Measurements from ENCODE around the gene DICER1.
A peak's percentile ranks its signal among the peaks of the same experiment; 100 is the strongest.
"Not testable (repeated sequence)": the region's sequence is repeated elsewhere in the genome, so short reads cannot be mapped to it uniquely, and the experiment has no call there.

DICER1 gene

DNA sequence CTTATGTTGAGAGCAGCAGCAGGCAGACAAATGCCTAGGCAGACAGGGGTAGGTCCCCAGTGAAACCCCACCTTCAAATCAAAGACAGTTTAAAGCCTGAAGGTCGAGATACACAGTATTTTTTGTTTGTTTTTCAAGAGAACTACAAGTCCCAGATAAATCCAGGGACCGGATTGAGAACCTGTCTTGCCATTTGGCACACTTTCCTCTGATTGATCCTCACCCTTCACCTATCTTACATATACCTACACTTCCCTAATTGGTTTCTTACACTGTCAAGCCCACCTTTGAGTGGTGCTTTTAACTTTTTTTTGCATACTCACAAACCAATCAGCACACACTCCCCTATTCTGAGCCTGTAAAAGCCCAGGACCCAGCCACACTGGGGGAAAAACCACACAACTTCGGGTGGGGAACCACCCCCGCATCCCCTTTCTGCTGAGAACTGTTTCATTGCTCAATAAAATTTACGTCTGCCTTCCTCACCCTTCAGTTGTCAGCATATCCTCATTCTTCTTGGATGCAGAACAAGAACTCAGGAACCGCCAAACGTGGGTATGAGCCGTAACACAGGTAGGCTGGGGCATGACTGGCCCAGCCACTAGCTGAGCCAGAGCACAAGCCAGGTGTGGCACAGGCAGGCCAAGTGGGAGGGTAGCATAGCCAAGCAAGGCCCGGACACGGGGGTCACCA is 11.1 kb downstream of the DICER1 start:
- no peak for DNase-seq (ENCODE audit: low read depth)

DNA sequence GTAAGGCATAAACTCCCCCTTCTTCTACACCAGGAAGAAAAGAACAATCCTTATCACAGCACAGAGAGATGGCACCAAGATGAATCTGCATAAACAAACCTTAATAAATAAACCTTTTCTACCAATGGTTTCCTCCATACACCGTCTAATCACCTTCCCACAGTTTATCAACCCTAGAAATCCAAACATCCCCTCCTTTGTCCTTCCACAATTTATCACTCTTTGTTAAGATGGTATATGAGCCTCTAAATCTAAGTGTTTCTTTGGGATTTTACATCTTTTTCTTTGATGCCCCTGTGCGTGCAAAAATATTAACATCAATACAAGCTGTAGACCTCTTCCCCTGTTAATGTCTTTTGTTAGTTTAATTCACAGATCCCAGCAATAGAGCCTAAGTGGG is 12.5 kb downstream of the DICER1 start:
- no peak for DNase-seq (ENCODE audit: low read depth)

DNA sequence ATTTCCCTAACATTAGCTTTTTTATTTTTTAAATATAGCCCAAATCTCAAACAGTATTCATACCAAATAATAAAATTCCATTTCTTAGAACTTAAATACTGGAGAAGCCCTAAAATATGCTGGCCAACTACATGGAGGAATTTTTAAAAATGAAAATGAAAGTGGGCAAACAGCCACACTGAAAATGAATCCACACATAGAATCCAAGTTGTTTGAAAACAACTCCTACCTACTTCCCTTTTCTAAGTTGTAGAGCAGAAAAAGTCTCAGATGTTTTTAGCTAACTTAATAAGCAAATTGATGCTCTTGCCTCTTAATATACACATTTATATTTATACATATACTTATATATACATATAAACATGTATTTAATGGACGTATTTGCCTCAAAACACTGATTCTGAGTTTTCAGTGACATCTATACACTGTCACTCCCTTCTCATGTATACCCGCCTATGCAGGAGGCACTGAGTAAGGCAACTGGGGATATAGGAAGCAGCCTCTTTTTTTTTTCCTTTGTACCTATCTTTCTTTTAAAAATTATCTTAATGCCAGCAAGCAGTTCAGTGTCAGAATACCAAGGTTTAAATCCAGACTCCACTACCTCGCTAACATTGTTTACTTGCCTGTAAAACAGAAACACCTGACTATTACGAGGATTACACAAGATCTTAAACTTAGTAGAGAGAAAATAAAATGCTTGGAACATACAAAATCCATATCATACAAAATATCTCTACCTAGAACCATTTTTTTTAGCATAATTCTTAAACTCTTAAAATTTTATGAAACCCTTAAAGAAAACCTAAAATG is 13.3 kb downstream of the DICER1 start:
- no peak for DNase-seq (ENCODE audit: low read depth)

DNA sequence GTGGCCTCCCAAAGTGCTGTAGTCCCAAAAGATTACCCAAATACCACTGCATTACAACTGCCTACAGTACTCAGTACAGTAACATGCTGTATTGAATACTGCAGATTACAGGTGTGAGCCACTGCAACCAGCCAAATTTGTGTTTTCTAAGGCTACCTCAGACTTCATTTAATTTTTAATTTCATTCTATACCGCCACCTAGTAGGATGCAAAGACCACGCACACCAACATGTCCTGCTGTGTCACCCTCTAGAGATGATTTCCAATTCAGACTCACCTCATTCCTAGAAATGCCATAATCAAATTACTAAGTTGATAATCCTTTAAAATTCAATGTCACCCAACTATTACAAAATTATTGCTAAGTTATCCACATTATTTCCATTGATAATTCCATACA is 15.1 kb downstream of the DICER1 start:
- no peak for DNase-seq (ENCODE audit: low read depth)

DNA sequence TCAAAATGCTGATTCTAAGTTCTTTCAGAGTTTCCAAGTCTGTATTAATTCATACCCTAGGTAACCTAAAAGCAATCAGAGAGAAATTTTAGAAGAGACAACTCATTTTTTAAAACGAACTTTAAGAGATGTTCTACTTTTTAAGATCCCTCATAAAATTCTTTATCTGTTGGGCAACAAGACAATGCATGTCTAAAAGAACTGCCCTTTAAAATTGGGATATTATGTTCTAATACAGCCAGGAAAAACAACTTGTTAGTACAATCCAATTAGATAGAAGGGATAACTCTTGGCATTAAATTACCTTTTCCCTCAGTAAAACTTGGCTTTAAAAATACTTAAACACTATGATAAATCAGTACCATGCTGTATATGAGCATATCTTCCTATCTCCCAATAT is 15.6 kb downstream of the DICER1 start:
- DNase-seq (ENCODE audit: low read depth), result no peak

DNA sequence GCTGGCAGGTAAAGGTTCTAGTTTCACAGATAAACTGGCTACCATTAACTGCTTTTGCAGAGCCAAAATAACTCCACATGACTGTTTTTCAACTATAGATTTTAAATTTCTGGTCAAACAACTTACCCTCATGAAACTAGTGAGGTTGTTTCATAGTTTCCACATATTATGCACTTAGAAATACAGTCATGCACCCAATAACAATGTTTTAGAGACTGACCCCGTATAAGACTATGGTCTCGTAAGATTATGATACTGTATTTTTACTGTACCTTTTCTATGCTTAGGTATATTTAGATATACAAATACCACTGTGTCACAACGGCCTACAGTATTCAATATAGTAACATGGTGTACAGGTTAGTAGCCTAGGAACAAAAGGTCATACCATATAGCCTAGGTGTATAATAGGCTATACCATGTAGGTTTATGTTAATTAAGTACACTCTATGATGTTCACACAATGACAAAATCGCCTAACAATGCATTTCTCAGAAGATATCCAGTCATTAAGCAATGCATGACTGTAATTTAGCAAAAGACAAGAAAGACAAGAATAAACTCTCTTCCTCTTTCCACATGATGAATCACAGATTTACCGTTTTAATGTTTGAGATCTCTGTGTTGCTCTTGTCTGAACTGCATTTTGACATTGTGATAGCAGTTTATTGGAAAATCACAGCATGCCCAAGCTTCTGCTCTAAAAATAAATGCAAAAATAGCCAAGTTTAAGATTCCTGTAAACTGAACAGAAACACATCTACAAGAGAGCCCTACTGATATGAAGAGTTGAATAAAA is 17.1 kb downstream of the DICER1 start:
- peak; percentile 28 for DNase-seq (ENCODE audit: low read depth)

DNA sequence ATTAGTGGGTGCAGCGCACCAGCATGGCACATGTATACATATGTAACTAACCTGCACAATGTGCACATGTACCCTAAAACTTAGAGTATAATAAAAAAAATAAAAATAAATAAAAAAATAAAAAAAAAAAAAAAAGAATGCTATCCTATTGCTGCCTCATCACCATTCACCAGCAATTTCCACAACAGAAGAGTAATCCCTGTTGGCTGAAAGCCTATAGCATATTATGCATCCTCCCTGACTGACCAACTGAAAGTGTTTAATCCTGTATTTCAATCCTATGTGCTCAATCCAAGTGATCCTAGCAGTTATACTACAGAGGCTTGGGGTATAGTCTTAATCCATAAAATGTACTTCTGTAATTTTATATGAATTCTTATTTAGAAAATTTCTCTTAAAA is 18.5 kb downstream of the DICER1 start:
- no peak for DNase-seq (ENCODE audit: low read depth)

DNA sequence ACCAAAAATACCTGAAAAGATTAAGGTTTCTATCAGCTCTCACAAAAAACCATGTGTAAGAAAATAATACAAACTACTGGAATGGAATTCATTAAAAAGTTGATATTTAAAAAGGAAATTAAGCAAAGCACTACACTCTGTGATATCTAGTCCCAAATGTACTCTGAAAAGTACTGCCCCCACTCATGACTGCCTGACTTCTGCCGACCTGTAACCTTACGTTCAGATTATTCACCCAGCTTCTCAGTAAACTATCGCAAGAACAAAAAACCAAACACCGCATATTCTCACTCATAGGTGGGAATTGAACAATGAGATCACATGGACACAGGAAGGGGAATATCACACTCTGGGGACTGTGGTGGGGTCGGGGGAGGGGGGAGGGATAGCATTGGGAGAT is 18.9 kb downstream of the DICER1 start:
- not testable (repeated sequence) for DNase-seq (ENCODE audit: low read depth)

DNA sequence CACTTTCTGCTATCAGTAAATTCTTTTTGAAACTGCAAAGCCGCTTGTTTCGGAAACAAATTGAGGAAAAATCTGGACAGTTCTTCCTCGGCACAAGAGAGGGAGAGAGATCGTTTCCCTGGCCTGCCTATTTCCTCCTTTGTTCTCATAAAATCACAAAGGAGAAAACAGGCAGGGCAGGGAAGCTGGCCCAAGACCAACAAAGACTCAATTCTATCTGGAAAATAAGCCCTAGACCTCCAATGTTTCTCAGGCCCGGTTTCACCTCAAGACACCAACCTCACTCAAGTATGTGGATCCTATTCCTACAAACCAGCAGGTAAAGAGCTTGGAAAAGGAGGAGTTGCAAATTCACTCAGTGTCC is 19.5 kb downstream of the DICER1 start:
- no peak for DNase-seq (ENCODE audit: low read depth)

DNA sequence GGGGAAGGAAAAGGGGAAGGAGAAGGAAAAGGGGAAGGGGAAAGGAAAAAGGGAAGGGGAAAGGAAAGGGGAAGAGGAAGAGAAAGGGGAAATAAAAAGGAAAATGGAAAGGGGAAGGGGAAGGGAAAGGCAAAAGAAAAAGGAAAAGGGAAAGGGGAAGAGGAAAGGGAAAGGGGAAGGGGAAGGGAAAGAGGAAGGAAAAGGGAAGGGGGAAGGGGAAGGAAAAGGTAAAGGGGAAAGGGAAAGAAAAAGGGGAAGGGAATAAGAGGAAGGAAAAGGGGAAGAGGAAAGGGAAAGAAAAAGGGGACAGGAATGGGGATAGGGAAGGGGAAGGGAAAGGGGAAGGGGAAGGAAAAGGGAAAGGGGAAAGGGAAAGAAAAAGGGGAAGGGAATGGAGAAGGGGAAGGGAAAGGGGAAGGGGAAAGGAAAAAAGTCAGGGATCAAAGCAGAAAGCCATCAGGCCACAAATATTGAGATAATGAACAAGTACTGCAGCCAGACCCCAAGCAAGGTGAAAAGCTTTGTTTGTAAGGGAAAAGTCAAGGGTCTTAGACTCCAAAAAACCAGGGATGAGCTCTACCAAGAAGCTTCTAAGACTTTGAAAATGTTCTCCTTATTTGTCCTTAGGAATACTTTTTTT is 20.0 kb downstream of the DICER1 start:
- DNase-seq (ENCODE audit: low read depth), result no peak

DNA sequence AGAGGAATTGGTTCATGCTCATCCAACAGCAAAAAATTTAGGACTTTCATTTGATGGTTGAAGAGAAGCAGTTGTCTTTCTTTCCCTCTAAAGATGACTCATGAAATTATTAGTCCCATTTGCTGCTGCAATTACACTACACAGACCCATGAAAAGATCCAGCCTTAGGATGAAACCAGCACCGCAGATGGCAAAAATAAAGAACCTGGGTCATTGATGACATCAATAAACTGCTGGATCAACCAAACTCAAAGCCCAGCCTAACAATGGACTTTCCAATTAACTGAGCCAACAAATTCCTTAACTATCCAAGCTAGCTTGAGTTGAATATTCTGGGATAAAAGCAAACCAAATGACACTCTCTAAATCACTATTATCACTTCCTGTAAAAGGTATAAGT is 20.7 kb downstream of the DICER1 start:
- no peak for DNase-seq (ENCODE audit: low read depth)

DNA sequence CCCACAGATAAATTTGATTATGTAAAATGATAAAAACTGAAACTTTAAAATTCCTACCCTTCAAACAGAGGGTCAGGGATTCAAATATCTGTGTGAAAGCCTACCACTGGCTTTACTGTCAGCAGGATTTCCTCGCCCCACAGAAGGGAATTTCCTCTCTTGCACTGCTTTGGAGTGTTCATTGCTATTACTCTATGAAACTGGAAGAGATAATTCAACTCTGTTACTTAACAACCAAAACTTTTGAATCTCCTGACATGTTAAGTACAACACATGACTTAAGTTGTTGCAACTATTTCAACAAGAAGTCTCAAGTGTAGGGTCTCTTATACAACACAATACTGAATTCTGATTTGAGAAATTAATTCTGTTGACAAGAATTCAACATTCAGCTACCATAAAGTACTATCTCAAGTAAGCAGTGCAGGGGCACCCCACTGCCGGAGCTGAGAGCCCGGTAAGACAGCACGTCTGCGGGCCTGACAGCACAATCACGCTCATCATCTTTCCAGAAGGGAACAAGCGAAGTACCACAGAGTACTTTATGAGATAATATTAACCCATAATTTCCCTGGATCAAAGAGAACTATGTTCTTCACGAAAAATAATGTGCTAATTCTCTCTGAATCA is 22.9 kb downstream of the DICER1 start:
- no peak for DNase-seq (ENCODE audit: low read depth)

DNA sequence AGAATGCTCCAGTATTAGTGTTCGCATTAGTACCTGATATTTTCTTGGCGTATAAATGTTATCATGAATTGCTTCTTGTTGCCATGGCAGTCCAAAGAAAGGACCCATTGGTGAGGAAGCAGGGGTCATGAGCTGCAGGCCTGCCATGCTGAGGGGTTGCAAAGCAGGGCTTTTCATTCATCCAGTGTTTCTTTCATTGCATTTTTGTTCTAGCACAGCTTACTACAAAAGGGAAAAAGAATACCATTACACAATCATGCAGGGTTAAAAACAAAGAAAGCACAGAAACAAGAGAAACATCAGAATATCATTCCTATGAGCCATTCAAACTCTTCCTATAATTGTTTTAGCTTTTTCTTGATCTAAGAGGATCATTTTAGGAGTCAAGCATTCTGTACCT is 24.0 kb downstream of the DICER1 start:
- DNase-seq (ENCODE audit: low read depth), result no peak

DNA sequence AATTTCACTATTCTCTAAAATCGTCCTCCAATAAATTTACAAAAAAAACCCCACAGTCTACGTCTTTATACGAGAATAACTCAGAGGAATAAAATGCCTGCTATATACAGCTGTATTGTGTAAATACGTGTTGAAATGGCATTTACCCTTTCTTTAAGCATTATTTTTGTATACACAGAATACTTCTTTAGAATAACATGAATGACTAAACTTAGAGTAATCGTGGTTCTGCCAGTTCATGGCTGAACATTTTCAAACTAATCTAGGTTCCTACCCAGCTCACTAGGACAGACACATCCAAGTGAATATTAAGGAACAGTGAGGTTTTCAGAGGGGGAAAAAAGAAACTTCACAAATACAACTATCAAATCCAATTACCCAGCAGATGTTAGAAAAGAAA is 24.6 kb downstream of the DICER1 start:
- no peak for DNase-seq (ENCODE audit: low read depth)

DNA sequence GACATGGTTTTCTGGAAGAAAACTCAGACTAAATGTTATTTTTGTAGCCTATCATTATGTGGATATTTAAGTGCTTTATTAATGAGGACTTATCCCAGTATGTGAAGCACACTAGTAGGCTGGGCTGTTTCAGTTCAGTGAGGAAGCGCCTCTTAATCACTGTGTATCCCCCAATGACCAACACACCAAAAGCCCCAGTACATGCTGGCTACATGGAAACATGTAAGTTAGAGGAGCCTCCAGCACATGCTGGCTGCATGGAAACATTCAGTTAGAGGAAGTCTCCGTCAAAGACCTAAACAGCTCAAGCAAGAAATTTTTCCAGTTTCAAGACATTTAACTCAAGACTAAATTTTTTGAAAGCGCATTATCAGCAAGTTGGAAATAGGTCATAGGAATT is 26.8 kb downstream of the DICER1 start:
- DNase-seq (ENCODE audit: low read depth), result no peak

DNA sequence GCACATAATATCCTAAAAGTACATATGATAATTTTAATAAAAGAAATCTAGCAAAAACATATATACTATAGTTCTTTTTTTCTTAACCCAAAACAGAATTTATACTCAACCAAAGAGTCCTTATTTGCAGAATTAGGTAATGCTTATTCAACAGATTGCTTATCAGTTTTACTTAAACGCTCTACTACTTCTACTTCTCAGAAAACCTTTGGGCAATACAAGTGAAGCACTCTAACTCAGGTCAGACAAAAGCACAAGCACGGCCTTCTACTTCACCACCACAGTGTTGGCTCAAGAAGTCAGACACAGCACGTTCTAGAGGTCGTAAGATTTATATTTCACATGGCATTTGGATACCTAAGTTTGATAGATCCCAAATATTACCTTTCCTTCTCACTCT is 29.2 kb downstream of the DICER1 start:
- no peak for DNase-seq (ENCODE audit: low read depth)

DNA sequence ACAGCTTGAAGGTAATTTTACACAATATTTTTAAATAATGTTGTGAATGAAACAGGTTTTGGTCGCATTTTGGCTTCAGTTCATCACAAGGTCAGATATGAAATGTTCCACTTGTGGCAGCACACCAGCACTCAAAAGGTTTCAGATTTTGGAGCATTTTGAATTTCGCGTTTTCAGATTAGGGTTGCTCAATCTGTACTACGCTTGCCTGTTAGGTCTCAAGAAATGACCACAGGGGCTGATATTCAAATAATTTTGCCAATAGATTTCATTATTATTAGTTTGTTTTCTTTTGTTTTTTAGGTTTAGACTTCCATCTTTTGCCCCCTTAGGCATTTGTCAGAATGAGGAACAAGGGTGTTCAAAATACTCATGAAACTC is 29.8 kb downstream of the DICER1 start:
- DNase-seq (ENCODE audit: low read depth), result no peak

DNA sequence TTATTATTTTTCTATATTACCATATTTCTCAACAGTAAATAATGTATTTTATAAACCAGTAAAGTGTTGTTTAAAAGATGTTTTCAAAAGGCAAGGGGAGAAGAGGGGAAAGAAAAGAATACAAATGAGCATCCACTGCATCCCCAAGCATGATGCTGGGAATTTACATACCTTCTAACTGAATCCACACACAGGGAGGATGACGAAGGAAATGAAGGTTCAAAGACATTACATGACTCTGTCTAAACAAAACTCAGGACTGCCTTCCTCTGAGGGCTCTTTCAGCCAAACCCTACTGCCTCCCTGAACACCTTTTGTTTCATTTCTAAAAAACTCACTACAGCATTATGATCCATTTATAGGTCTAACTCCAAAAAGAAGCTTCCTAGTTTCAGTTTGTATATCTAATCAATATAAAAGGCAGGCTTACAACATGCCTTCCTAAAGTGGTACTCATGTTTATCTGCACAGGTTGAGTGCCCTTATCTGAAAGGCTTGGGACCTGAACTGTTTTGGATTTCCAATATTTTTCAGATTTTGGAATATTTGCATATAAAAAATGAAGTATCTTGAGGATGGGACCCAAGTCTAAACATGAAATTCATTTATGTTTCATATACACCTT is 30.3 kb downstream of the DICER1 start:
- DNase-seq (ENCODE audit: low read depth), result no peak

DNA sequence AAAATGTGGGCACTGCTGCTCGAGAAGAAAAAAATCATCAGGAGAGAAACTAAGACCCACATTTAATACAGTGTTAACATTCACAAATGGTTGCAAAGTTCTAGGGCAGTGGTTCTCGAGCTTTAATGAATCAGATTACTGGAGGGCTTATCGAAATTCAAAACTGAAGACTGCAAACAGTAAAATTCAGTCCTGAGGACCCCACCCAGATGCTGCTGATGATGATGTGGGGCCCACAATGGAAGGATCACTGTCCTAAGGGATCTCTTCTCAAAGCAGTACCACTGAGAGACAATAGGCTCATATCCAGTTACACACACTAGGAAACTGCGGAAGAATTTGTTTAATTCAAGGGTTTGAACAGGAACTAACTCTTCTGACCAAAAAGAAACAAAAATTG is 31.4 kb downstream of the DICER1 start:
- no peak for DNase-seq (ENCODE audit: low read depth)

DNA sequence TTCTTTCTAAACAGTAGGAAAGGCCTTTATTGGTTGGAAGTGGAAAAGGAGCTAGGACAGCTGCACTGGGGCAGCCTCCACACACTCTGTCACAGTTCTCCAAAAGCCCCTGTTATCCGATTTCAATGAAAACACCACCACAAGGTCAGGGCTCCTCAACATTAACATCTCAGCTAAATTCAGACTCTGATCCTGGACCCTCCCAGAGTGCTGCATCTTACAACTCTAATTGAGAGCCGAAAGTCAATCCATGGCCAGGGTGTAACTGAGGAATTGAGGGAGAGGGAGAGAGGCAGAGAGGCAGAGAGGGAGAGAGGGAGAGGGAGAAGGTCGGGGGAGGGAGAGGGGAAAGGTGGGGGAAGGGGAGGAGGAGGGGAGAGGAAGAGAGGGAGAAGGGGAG is 32.1 kb downstream of the DICER1 start:
- DNase-seq (ENCODE audit: low read depth), result no peak

DNA sequence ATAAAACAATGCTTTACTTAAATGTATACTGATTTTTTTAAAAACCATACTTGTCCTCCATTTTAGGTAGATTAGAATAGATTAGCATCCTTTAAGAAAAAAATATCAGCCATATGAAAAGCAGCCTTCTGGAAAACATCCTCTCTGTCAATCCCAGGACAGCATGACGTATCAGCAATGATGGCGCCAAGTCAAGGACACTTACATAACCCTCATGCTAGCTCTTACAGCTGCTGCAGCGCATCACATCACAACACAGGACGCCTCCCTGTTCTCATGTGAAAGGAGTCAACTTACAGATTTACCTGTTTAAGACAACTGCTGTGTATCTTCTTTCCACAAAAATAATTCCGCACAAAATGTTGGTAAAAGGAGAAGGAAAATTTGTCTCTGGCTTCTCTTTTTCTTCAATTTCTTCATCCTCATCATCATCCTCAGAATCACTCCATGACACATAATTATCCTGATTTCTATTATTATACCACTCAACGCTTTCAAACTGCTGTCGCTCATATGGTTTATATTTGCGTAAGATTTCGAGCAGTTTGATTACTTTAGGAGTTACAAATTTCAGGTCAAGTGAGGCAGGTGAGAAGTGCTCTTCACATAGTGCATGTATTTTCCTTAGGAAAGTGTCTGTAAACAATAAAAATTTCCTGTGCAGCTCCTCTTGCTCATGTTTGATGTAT is 33.3 kb downstream of the DICER1 start:
- DNase-seq (ENCODE audit: low read depth), result no peak

Data from GM04504 (cell line).